HepG2 (cell line): ENCODE results near the gene DNAJC11. TPM values are rescaled to one million over a fixed set of nuclear protein-coding genes. Genes with fewer than 3 reads are reported as not detected.
A peak's percentile ranks its signal among the peaks of the same experiment; 100 is the strongest.

ENCODE experiments used
- DNMT3B ChIP-seq: conservative IDR thresholded peaks from 2 replicates; pipeline ENCODE4 v1.6.1; 2016; ENCODE audit warnings: missing biosample characterization, control low read depth
- DR1 ChIP-seq: sonication (generic); formaldehyde crosslinking; IDR thresholded peaks from 2 replicates; pipeline ENCODE4 v1.8.0; 2021; ENCODE audit warnings: mild to moderate bottlenecking, missing genetic modification reagents, inconsistent platforms
- DZIP1 ChIP-seq: sonication (generic); formaldehyde crosslinking; IDR thresholded peaks from 2 replicates; pipeline ENCODE4 v1.5.0; 2020; ENCODE audit warnings: mild to moderate bottlenecking, missing genetic modification reagents
- KLF9 ChIP-seq: IDR thresholded peaks from 2 replicates; pipeline ENCODE4 v1.6.1; 2016; ENCODE audit warnings: low read depth
- NCOR1 ChIP-seq: fragments of 200-600 bp; sonication (generic); IDR thresholded peaks from 2 replicates; pipeline ENCODE4 v1.7.0; 2017; ENCODE audit warnings: antibody characterized with exemption, low read length, borderline replicate concordance
- RBFOX2 ChIP-seq: fragments of 200-400 bp; formaldehyde crosslinking; IDR thresholded peaks from 2 replicates; pipeline ENCODE4 v1.6.1; 2017; ENCODE audit warnings: low read depth, mild to moderate bottlenecking, low read length
- RXRA ChIP-seq: sonication (generic); formaldehyde crosslinking; IDR thresholded peaks from 2 replicates; pipeline ENCODE4 v1.5.1; 2020; ENCODE audit warnings: missing genetic modification reagents
- SKIL ChIP-seq: sonication (generic); formaldehyde crosslinking; IDR thresholded peaks from 2 replicates; pipeline ENCODE4 v1.8.0; 2022; ENCODE audit warnings: missing genetic modification reagents, mild to moderate bottlenecking, moderate library complexity, borderline replicate concordance
- U2AF1 ChIP-seq: fragments of 200-400 bp; formaldehyde crosslinking; optimal IDR thresholded peaks from 2 replicates; pipeline ENCODE3; 2017; ENCODE audit warnings: mild to moderate bottlenecking, low read depth, low read length
- ZC3H13 ChIP-seq: sonication (generic); formaldehyde crosslinking; IDR thresholded peaks from 2 replicates; pipeline ENCODE4 v1.8.1; 2023; ENCODE audit warnings: mild to moderate bottlenecking, missing genetic modification reagents, moderate library complexity
- ZFX ChIP-seq: sonication (generic); formaldehyde crosslinking; IDR thresholded peaks from 2 replicates; pipeline ENCODE4 v1.4.0; 2020; ENCODE audit warnings: mild to moderate bottlenecking, low read depth, missing genetic modification reagents, moderate library complexity
- ZMYM2 ChIP-seq: sonication (generic); formaldehyde crosslinking; IDR thresholded peaks from 2 replicates; pipeline ENCODE4 v1.8.0; 2022; ENCODE audit warnings: mild to moderate bottlenecking, missing genetic modification reagents
- ZNF136 ChIP-seq: sonication (generic); formaldehyde crosslinking; IDR thresholded peaks from 2 replicates; pipeline ENCODE4 v1.8.1; 2022; ENCODE audit warnings: low read depth, mild to moderate bottlenecking, moderate library complexity, missing genetic modification reagents
- ZNF251 ChIP-seq: sonication (generic); formaldehyde crosslinking; IDR thresholded peaks from 2 replicates; pipeline ENCODE4 v1.9.0; 2021; ENCODE audit warnings: mild to moderate bottlenecking, missing genetic modification reagents
- ZNF263 ChIP-seq: sonication (generic); formaldehyde crosslinking; IDR thresholded peaks from 2 replicates; pipeline ENCODE4 v1.4.0; 2020; ENCODE audit warnings: missing genetic modification reagents
- ZNF337 ChIP-seq: sonication (generic); formaldehyde crosslinking; IDR thresholded peaks from 2 replicates; pipeline ENCODE4 v1.5.1; 2020; ENCODE audit warnings: missing genetic modification reagents, low read depth, mild to moderate bottlenecking, borderline replicate concordance
- ZNF644 ChIP-seq: IDR thresholded peaks from 2 replicates; pipeline ENCODE4 v1.6.1; 2016; ENCODE audit warnings: low read depth
- ZNF652 ChIP-seq: IDR thresholded peaks from 2 replicates; pipeline ENCODE4 v1.6.1; 2016; ENCODE audit warnings: low read depth, borderline replicate concordance
- ZNF766 ChIP-seq: sonication (generic); formaldehyde crosslinking; IDR thresholded peaks from 2 replicates; pipeline ENCODE4 v1.5.0; 2020; ENCODE audit warnings: missing genetic modification reagents, borderline replicate concordance
- polyA plus RNA-seq, 8 experiments: library from polyadenylated mRNA; depleted of rRNA in 3 of 8; stranded (reverse) in 7 of 8; unstranded in 1 of 8; fragments of >200 nt; fragmentation: Illumina TruSeq in 4 of 8; extraction: Trizol in 4 of 8; gene quantifications; 2 replicates each; pipeline versions ENCODE4 v1.2.1 to v1.2.3, GENCODE V29; 2011 to 2016; ENCODE audit warnings: low read depth in 4 of 8, missing spikeins in 1 of 8, mixed read lengths in 1 of 8; ENCODE audit not compliant: insufficient read depth in 1 of 8
- total RNA-seq, 5 experiments: library from RNA; depleted of rRNA; stranded (reverse); fragments of >200 nt; fragmentation: Illumina TruSeq; extraction: Trizol; gene quantifications; 2 replicates each; pipeline ENCODE4 v1.2.3, GENCODE V29; 2016; ENCODE audit warnings: low read depth in 1 of 5
- TF ChIP-seq, protein P1 (sequence below): sonication (generic); formaldehyde crosslinking; IDR thresholded peaks from 2 replicates; pipeline ENCODE4 v1.4.0; 2020; ENCODE audit warnings: missing genetic modification reagents
- TF ChIP-seq, protein P2 (sequence below): sonication (generic); formaldehyde crosslinking; IDR thresholded peaks from 2 replicates; pipeline ENCODE4 v1.5.0; 2020; ENCODE audit warnings: missing genetic modification reagents
- TF ChIP-seq, protein P3 (sequence below): sonication (generic); formaldehyde crosslinking; IDR thresholded peaks from 2 replicates; pipeline ENCODE4 v1.4.0; 2020; ENCODE audit warnings: mild to moderate bottlenecking, low read depth, missing genetic modification reagents

The DNAJC11 gene
- total and polyA plus RNA-seq, 2 of the 13 experiments (the other 11 are each of a cell fraction or from before 2014, with no cell fraction given) = 25.1 to 47.6 TPM

- TF ChIP-seq, protein P1, sequence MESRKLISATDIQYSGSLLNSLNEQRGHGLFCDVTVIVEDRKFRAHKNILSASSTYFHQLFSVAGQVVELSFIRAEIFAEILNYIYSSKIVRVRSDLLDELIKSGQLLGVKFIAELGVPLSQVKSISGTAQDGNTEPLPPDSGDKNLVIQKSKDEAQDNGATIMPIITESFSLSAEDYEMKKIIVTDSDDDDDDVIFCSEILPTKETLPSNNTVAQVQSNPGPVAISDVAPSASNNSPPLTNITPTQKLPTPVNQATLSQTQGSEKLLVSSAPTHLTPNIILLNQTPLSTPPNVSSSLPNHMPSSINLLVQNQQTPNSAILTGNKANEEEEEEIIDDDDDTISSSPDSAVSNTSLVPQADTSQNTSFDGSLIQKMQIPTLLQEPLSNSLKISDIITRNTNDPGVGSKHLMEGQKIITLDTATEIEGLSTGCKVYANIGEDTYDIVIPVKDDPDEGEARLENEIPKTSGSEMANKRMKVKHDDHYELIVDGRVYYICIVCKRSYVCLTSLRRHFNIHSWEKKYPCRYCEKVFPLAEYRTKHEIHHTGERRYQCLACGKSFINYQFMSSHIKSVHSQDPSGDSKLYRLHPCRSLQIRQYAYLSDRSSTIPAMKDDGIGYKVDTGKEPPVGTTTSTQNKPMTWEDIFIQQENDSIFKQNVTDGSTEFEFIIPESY (CRISPR knock-in tag) = peak; percentile 97
- TF ChIP-seq ZC3H13 (peak; percentile 30; the same call in 1 of the 2 replicates), DZIP1 (CRISPR knock-in tag) (no peak), ZNF652 (CRISPR knock-in tag) (no peak), ZFX (CRISPR knock-in tag) (peak; percentile 51; the same call in 1 of the 2 replicates), ZNF251 (CRISPR knock-in tag) (no peak), DNMT3B (CRISPR knock-in tag) (no peak), ZNF644 (no peak), ZNF337 (CRISPR knock-in tag) (no peak), KLF9 (CRISPR knock-in tag) (no peak), RBFOX2 (peak; percentile 42; the same call in 1 of the 2 replicates), ZNF766 (no peak), RXRA (CRISPR knock-in tag) (no peak), ZNF136 (CRISPR knock-in tag) (no peak), ZNF263 (CRISPR knock-in tag) (peak; percentile 46; the same call in 1 of the 2 replicates), SKIL (CRISPR knock-in tag) (no peak), U2AF1 (peak; percentile 63), ZMYM2 (CRISPR knock-in tag) (no peak), DR1 (CRISPR knock-in tag) (no peak), NCOR1 (no peak)
- TF ChIP-seq, protein P2, sequence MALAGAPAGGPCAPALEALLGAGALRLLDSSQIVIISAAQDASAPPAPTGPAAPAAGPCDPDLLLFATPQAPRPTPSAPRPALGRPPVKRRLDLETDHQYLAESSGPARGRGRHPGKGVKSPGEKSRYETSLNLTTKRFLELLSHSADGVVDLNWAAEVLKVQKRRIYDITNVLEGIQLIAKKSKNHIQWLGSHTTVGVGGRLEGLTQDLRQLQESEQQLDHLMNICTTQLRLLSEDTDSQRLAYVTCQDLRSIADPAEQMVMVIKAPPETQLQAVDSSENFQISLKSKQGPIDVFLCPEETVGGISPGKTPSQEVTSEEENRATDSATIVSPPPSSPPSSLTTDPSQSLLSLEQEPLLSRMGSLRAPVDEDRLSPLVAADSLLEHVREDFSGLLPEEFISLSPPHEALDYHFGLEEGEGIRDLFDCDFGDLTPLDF = no peak
- TF ChIP-seq, protein P3, sequence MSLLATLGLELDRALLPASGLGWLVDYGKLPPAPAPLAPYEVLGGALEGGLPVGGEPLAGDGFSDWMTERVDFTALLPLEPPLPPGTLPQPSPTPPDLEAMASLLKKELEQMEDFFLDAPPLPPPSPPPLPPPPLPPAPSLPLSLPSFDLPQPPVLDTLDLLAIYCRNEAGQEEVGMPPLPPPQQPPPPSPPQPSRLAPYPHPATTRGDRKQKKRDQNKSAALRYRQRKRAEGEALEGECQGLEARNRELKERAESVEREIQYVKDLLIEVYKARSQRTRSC (CRISPR knock-in tag) = no peak
These were observed 67.1 kb downstream of the DNAJC11 start (continued) for GRCh38 chr1:6634371-6635052.
